WTC11 (cell line): ENCODE data around the gene SHKBP1. TPM values are rescaled to one million over a fixed set of nuclear protein-coding genes. Genes with fewer than 3 reads are reported as not detected.

Experiments used
- ATAC-seq: fragments of 200-7000 bp; cut with Tn5 transposase; 2 replicates; pipeline ENCODE4 v1.10.0; 2021; ENCODE audit warnings: mild to moderate bottlenecking, moderate library complexity
- CTCF ChIA-PET: fragments of 300-600 bp; sonication (Branson Sonifier 250); formaldehyde crosslinking; loops from one replicate; lab custom pipeline; 2021; ENCODE audit warnings: antibody characterized with exemption; lab: Charles Lee
- POLR2A ChIA-PET: fragments of 350-600 bp; sonication (Branson Sonifier 250); formaldehyde crosslinking; loops from one replicate; lab custom pipeline; 2021; ENCODE audit warnings: antibody characterized with exemption; lab: Charles Lee
- DNase-seq: peaks from one replicate; pipeline ENCODE4 v3.0.0; 2021; ENCODE audit warnings: low spot score
- H3K27ac Mint-ChIP-seq: 2 replicates; pipeline ENCODE4 v1.8.0; 2021; ENCODE audit warnings: mixed read lengths
- H3K27me3 Mint-ChIP-seq: 2 replicates; pipeline ENCODE4 v1.8.0; 2021; ENCODE audit warnings: low read depth, mild to moderate bottlenecking, moderate library complexity, mixed read lengths
- H3K36me3 Mint-ChIP-seq: 2 replicates; pipeline ENCODE4 v1.8.0; 2021; ENCODE audit warnings: mixed read lengths
- H3K4me1 Mint-ChIP-seq: 2 replicates; pipeline ENCODE4 v1.8.0; 2022; ENCODE audit warnings: mixed read lengths
- H3K4me3 Mint-ChIP-seq: 2 replicates; pipeline ENCODE4 v1.8.0; 2021; ENCODE audit warnings: mild to moderate bottlenecking, moderate library complexity, mixed read lengths
- H3K9me3 Mint-ChIP-seq: 2 replicates; pipeline ENCODE4 v1.8.0; 2021; ENCODE audit warnings: mixed read lengths
- AFF4 ChIP-seq: sonication (generic); formaldehyde crosslinking; IDR thresholded peaks from 2 replicates; pipeline ENCODE4 v1.8.1; 2023; ENCODE audit warnings: mild to moderate bottlenecking, missing genetic modification reagents, borderline replicate concordance
- ATF1 ChIP-seq: sonication (generic); formaldehyde crosslinking; IDR thresholded peaks from 2 replicates; pipeline ENCODE4 v1.8.1; 2023; ENCODE audit warnings: mild to moderate bottlenecking, moderate library complexity, missing genetic modification reagents
- CBFB ChIP-seq: sonication (generic); formaldehyde crosslinking; IDR thresholded peaks from 2 replicates; pipeline ENCODE4 v1.8.1; 2022; ENCODE audit warnings: mild to moderate bottlenecking, low read depth, missing genetic modification reagents
- CDX4 ChIP-seq: fragments of 250-450 bp; sonication (Bioruptor Pico); IDR thresholded peaks from 2 replicates; pipeline ENCODE4 v1.9.0; 2021; ENCODE audit warnings: moderate library complexity, mild to moderate bottlenecking, inconsistent platforms, borderline replicate concordance
- E2F4 ChIP-seq: sonication (generic); formaldehyde crosslinking; IDR thresholded peaks from 2 replicates; pipeline ENCODE4 v1.8.1; 2022; ENCODE audit warnings: low read depth, mild to moderate bottlenecking, moderate library complexity, missing genetic modification reagents, borderline replicate concordance
- E2F5 ChIP-seq: sonication (generic); formaldehyde crosslinking; IDR thresholded peaks from 2 replicates; pipeline ENCODE4 v1.8.1; 2022; ENCODE audit warnings: mild to moderate bottlenecking, moderate library complexity, missing genetic modification reagents
- ERG ChIP-seq: fragments of 250-450 bp; sonication (Bioruptor Pico); IDR thresholded peaks from 2 replicates; pipeline ENCODE4 v1.8.0; 2021; ENCODE audit warnings: mild to moderate bottlenecking
- FOXK1 ChIP-seq: sonication (generic); formaldehyde crosslinking; IDR thresholded peaks from 2 replicates; pipeline ENCODE4 v1.8.0; 2022; ENCODE audit warnings: mild to moderate bottlenecking, moderate library complexity, missing genetic modification reagents
- HMGXB4 ChIP-seq: sonication (generic); formaldehyde crosslinking; IDR thresholded peaks from 2 replicates; pipeline ENCODE4 v1.8.1; 2023; ENCODE audit warnings: mild to moderate bottlenecking, moderate library complexity, missing genetic modification reagents
- IRF2 ChIP-seq: sonication (generic); formaldehyde crosslinking; IDR thresholded peaks from 2 replicates; pipeline ENCODE4 v1.8.0; 2022; ENCODE audit warnings: low read depth, missing genetic modification reagents, borderline replicate concordance
- JUN ChIP-seq: sonication (generic); formaldehyde crosslinking; IDR thresholded peaks from 2 replicates; pipeline ENCODE4 v1.8.0; 2023; ENCODE audit warnings: mild to moderate bottlenecking, missing genetic modification reagents
- NFATC4 ChIP-seq: fragments of 250-450 bp; sonication (Bioruptor Pico); IDR thresholded peaks from 2 replicates; pipeline ENCODE4 v1.9.0; 2021; ENCODE audit warnings: mild to moderate bottlenecking
- NFYB ChIP-seq: sonication (generic); formaldehyde crosslinking; conservative IDR thresholded peaks from 2 replicates; pipeline ENCODE4 v1.8.0; 2022; ENCODE audit warnings: low read depth, missing genetic modification reagents
- PRDM15 ChIP-seq: sonication (generic); formaldehyde crosslinking; IDR thresholded peaks from 2 replicates; pipeline ENCODE4 v1.8.0; 2022; ENCODE audit warnings: missing genetic modification reagents
- SOX15 ChIP-seq: fragments of 250-450 bp; sonication (Bioruptor Pico); IDR thresholded peaks from 2 replicates; pipeline ENCODE4 v1.9.0; 2021; ENCODE audit warnings: mild to moderate bottlenecking
- ZBTB21 ChIP-seq: sonication (generic); formaldehyde crosslinking; IDR thresholded peaks from 2 replicates; pipeline ENCODE4 v1.8.1; 2023; ENCODE audit warnings: mild to moderate bottlenecking, missing genetic modification reagents, borderline replicate concordance
- ZBTB43 ChIP-seq: sonication (generic); formaldehyde crosslinking; IDR thresholded peaks from 2 replicates; pipeline ENCODE4 v1.8.1; 2023; ENCODE audit warnings: mild to moderate bottlenecking, missing genetic modification reagents
- ZNF423 ChIP-seq: fragments of 250-450 bp; sonication (Bioruptor Pico); IDR thresholded peaks from 2 replicates; pipeline ENCODE4 v2.1.2; 2022; ENCODE audit warnings: mild to moderate bottlenecking, moderate library complexity
- total RNA-seq: library from RNA; stranded (reverse); gene quantifications from 3 replicates; pipeline ENCODE4 v1.2.3, GENCODE V29; 2021

SHKBP1 gene
- total RNA-seq, 1 experiment from 2014 or later = 71.7 TPM

GRCh38 chr19:40616941-40617340 is 40.3 kb downstream of the SHKBP1 start:
- ChIA-PET CTCF (no interaction called here), POLR2A (no interaction called here)
- peaks cover 15% of the 10 kb centered on the region for H3K27me3 Mint-ChIP-seq
- peaks cover 11% of the 10 kb centered on the region; the same call in 1 of the 2 replicates for H3K4me1 Mint-ChIP-seq
- DNase-seq = no peak
- H3K27ac Mint-ChIP-seq = no peak overlapping the region
- ATAC-seq = no peak
- H3K9me3 Mint-ChIP-seq = no peaks in the 10 kb centered on the region
- H3K36me3 Mint-ChIP-seq = peaks cover 35% of the 10 kb centered on the region
- no peak overlapping the region for H3K4me3 Mint-ChIP-seq
- no peak for TF ChIP-seq CBFB (CRISPR knock-in tag)
- no peak for TF ChIP-seq ZBTB43
- TF ChIP-seq NFATC4 = no peak
- no peak for TF ChIP-seq E2F5
- no peak for TF ChIP-seq E2F4
- no peak for TF ChIP-seq PRDM15 (CRISPR knock-in tag)
- TF ChIP-seq AFF4 (CRISPR knock-in tag) = no peak
- TF ChIP-seq ERG = no peak
- no peak for TF ChIP-seq ZNF423 (CRISPR knock-in tag)
- no peak for TF ChIP-seq NFYB (CRISPR knock-in tag)
- TF ChIP-seq SOX15 (CRISPR knock-in tag) = no peak
- TF ChIP-seq IRF2 (CRISPR knock-in tag) = no peak
- TF ChIP-seq FOXK1 (CRISPR knock-in tag) = no peak
- no peak for TF ChIP-seq ATF1 (CRISPR knock-in tag)
- no peak for TF ChIP-seq HMGXB4 (CRISPR knock-in tag)
- no peak for TF ChIP-seq CDX4
- no peak for TF ChIP-seq ZBTB21 (CRISPR knock-in tag)
- TF ChIP-seq JUN (CRISPR knock-in tag) = no peak
